OCI-M1 (cell line): ENCODE data around the gene STAT6.

Source experiments
- DNase-seq: peaks from one replicate; lab custom pipeline; 2025; lab: John Stamatoyannopoulos, UW

STAT6 gene

GRCh38 chr12:57111031-57111734 lies at the start of gene STAT6:
Gene STAT6, minus strand, starts transcription at chr12:57111362. Its CDS starts 3,084 bp downstream, at chr12:57108278.
- DNase-seq, result peak; percentile 90

GRCh38 chr12:57160741-57161140 lies 49.6 kb upstream of the STAT6 start:
- no peak for DNase-seq

GRCh38 chr12:57160040-57160439 lies 48.9 kb upstream of the STAT6 start:
- no peak for DNase-seq

- no peak for DNase-seq
Measured at GRCh38 chr12:57159311-57159710, 48.1 kb upstream of the STAT6 start.

- no peak for DNase-seq
Measured at GRCh38 chr12:57158665-57159064, 47.5 kb upstream of the STAT6 start.

- no peak for DNase-seq
Measured at GRCh38 chr12:57158186-57158585, 47.0 kb upstream of the STAT6 start.

GRCh38 chr12:57157588-57158173 lies 46.5 kb upstream of the STAT6 start:
- peak; percentile 27 for DNase-seq

- DNase-seq, result no peak
Measured at GRCh38 chr12:57156701-57157403, 45.7 kb upstream of the STAT6 start.

- peak; percentile 44 for DNase-seq
Measured at GRCh38 chr12:57154804-57155434, 43.8 kb upstream of the STAT6 start.

GRCh38 chr12:57154076-57154475 lies 42.9 kb upstream of the STAT6 start:
- no peak for DNase-seq

- no peak for DNase-seq
Measured at GRCh38 chr12:57153415-57153997, 42.3 kb upstream of the STAT6 start.

- DNase-seq, result no peak
Measured at GRCh38 chr12:57152639-57153038, 41.5 kb upstream of the STAT6 start.

- no peak for DNase-seq
Measured at GRCh38 chr12:57151741-57152630, 40.8 kb upstream of the STAT6 start.

- no peak for DNase-seq
Measured at GRCh38 chr12:57150400-57151000, 39.3 kb upstream of the STAT6 start.

GRCh38 chr12:57149245-57149900 lies 38.2 kb upstream of the STAT6 start:
- DNase-seq, result no peak

GRCh38 chr12:57148469-57149244 lies 37.5 kb upstream of the STAT6 start:
- DNase-seq, result no peak

GRCh38 chr12:57146961-57147944 lies 36.1 kb upstream of the STAT6 start, which contains the start of gene LRP1-AS:
Gene LRP1-AS, minus strand, starts transcription at chr12:57147619.
- no peak for DNase-seq

- no peak for DNase-seq
Measured at GRCh38 chr12:57146092-57146491, 34.9 kb upstream of the STAT6 start.
